ENCODE results near the gene PGM3. TPM values are rescaled to one million over a fixed set of nuclear protein-coding genes. Genes with fewer than 3 reads are reported as not detected.

Gene PGM3
- total RNA-seq, 4 donors from 2014 or later = 3.9 to 13.2 (median 8.8) TPM

GRCh38 chr6:83221276-83221675 lies 28.2 kb upstream of the PGM3 start:
- intact Hi-C loops (cut with DNase I; ENCODE audit: low total_unique reads) = no loop called here
- no peak for ATAC-seq
- in situ Hi-C loops (cut with MboI; ENCODE audit: low sequenced_read_pairs in 4 of 4) = loop anchor here (5.0 to 10.0 kb wide), 2 partner anchors 294 to 296 kb away; partner anchors contain the start of gene PRSS35 (in 1 of the 4)
- Histone ChIP-seq H3K27ac (no peak overlapping the region), H3K4me3 (no peak overlapping the region), H3K27me3 (no peaks in the 10 kb centered on the region), H3K4me1 (peaks cover 7% of the 10 kb centered on the region in 2 donors), H3K9me3 (no peaks in the 10 kb centered on the region), H3K36me3 (no peaks in the 10 kb centered on the region)
- no peak for DNase-seq
- no peak for TF ChIP-seq POLR2A (IDR thresholded peaks at IDR 0.05)
- TF ChIP-seq, protein P1, sequence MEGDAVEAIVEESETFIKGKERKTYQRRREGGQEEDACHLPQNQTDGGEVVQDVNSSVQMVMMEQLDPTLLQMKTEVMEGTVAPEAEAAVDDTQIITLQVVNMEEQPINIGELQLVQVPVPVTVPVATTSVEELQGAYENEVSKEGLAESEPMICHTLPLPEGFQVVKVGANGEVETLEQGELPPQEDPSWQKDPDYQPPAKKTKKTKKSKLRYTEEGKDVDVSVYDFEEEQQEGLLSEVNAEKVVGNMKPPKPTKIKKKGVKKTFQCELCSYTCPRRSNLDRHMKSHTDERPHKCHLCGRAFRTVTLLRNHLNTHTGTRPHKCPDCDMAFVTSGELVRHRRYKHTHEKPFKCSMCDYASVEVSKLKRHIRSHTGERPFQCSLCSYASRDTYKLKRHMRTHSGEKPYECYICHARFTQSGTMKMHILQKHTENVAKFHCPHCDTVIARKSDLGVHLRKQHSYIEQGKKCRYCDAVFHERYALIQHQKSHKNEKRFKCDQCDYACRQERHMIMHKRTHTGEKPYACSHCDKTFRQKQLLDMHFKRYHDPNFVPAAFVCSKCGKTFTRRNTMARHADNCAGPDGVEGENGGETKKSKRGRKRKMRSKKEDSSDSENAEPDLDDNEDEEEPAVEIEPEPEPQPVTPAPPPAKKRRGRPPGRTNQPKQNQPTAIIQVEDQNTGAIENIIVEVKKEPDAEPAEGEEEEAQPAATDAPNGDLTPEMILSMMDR (IDR thresholded peaks at IDR 0.05 in 4 of 5, conservative IDR thresholded peaks at IDR 0.05 in 1 of 5) = no peak

- no peak overlapping the region for H3K4me3 ChIP-seq
- no peak for DNase-seq
- ATAC-seq = no peak
- H3K9me3 ChIP-seq = no peaks in the 10 kb centered on the region
- TF ChIP-seq, protein P1 (IDR thresholded peaks at IDR 0.05 in 4 of 5, conservative IDR thresholded peaks at IDR 0.05 in 1 of 5) = no peak
- TF ChIP-seq POLR2A (IDR thresholded peaks at IDR 0.05) = no peak
- in situ Hi-C loops (cut with MboI; ENCODE audit: low sequenced_read_pairs in 4 of 4) = loop anchor here (5.0 to 10.0 kb wide), 2 partner anchors 295 to 297 kb away; partner anchors contain the start of gene PRSS35 (in 1 of the 4)
- H3K27ac ChIP-seq = no peak overlapping the region
- peaks cover 7% of the 10 kb centered on the region in 2 donors for H3K4me1 ChIP-seq
- H3K36me3 ChIP-seq = no peaks in the 10 kb centered on the region
- H3K27me3 ChIP-seq = no peaks in the 10 kb centered on the region
- intact Hi-C loops (cut with DNase I; ENCODE audit: low total_unique reads) = no loop called here
Measured at GRCh38 chr6:83220121-83220520, 27.1 kb upstream of the PGM3 start.

GRCh38 chr6:83218646-83219045 lies 25.6 kb upstream of the PGM3 start:
- H3K27ac ChIP-seq = no peak overlapping the region
- ATAC-seq (no peak), DNase-seq (no peak)
- H3K36me3 ChIP-seq = no peaks in the 10 kb centered on the region
- no peaks in the 10 kb centered on the region for H3K9me3 ChIP-seq
- H3K4me3 ChIP-seq = no peak overlapping the region
- in situ Hi-C loops (cut with MboI; ENCODE audit: low sequenced_read_pairs in 4 of 4) = no loop called here
- no peak for TF ChIP-seq POLR2A (IDR thresholded peaks at IDR 0.05)
- TF ChIP-seq, protein P1 (IDR thresholded peaks at IDR 0.05 in 4 of 5, conservative IDR thresholded peaks at IDR 0.05 in 1 of 5) = no peak
- no peaks in the 10 kb centered on the region for H3K27me3 ChIP-seq
- H3K4me1 ChIP-seq = peaks cover 7% of the 10 kb centered on the region in 2 donors
- intact Hi-C loops (cut with DNase I; ENCODE audit: low total_unique reads) = no loop called here

- ATAC-seq (no peak), DNase-seq (no peak)
- TF ChIP-seq POLR2A (IDR thresholded peaks at IDR 0.05) = no peak
- TF ChIP-seq, protein P1 (IDR thresholded peaks at IDR 0.05 in 4 of 5, conservative IDR thresholded peaks at IDR 0.05 in 1 of 5) = no peak
- Histone ChIP-seq H3K36me3 (no peaks in the 10 kb centered on the region), H3K9me3 (no peaks in the 10 kb centered on the region), H3K4me1 (peaks cover 7% of the 10 kb centered on the region in 2 donors), H3K27me3 (no peaks in the 10 kb centered on the region), H3K4me3 (no peak overlapping the region), H3K27ac (no peak overlapping the region)
- intact Hi-C loops (cut with DNase I; ENCODE audit: low total_unique reads) = no loop called here
- in situ Hi-C loops (cut with MboI; ENCODE audit: low sequenced_read_pairs in 4 of 4) = no loop called here
Measured at GRCh38 chr6:83216806-83217205, 23.7 kb upstream of the PGM3 start.

Measured in gastrocnemius medialis (tissue), 4 donors.